LNCAP (cell line): ENCODE results near the gene MACO1.

Experiments
- TF ChIP-seq, protein P1 (sequence below): fragments of 450-650 bp; IDR thresholded peaks from 2 replicates; pipeline ENCODE4 v1.5.1; 2017; ENCODE audit warnings: mild to moderate bottlenecking

MACO1 gene

DNA sequence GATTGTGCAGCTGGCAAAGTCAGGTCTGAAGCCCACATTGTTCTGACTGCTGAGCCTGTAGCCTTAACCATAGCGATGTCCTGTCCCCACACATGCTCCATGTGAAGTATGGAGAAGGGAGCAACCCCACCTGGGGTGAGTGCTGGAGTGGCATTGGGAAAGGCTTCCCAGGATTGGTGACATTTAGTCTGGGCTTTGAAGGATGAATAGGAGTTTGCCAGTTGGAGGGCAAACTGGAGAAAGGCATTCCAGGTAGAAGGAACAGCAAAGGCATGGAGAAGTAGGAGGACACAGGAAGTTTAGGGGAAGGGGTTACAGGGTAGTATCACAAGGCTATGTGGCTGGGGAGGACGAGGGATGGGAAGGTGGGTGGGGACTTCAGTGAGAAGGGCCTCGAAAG is 105.4 kb downstream of the MACO1 start:
- TF ChIP-seq, protein P1, sequence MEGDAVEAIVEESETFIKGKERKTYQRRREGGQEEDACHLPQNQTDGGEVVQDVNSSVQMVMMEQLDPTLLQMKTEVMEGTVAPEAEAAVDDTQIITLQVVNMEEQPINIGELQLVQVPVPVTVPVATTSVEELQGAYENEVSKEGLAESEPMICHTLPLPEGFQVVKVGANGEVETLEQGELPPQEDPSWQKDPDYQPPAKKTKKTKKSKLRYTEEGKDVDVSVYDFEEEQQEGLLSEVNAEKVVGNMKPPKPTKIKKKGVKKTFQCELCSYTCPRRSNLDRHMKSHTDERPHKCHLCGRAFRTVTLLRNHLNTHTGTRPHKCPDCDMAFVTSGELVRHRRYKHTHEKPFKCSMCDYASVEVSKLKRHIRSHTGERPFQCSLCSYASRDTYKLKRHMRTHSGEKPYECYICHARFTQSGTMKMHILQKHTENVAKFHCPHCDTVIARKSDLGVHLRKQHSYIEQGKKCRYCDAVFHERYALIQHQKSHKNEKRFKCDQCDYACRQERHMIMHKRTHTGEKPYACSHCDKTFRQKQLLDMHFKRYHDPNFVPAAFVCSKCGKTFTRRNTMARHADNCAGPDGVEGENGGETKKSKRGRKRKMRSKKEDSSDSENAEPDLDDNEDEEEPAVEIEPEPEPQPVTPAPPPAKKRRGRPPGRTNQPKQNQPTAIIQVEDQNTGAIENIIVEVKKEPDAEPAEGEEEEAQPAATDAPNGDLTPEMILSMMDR = no peak

DNA sequence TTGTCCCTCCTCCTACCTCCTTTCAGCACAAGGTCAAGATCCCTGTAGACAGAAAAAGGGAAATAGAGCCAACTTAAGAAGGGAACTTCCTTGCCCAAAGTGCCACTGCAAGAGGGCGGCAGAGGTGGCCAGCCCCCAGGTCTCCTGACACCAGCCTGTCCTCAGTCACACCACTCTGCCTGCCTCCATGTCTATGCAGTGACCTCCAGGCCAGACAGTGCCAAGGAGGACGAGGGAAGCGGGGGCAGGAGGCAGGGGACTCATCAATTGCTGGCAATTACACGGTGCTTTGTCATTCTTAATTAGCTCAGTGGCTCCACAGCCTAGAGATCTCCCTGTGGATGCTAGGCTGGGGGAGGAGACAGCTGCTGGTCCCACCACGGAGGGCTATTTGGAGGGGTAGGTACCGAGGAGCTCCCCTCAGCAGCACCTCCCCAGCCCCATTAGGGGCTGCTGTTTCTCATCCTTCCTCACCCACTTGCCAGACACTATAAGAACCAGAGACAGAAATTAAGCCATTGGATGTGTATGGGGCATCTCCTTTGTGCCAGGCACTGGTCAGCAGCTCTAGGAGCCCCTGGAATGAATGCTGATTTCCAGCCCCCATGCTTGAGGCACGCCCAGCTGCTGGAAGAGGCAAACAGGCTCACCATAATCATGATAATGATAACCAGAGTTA is 106.6 kb downstream of the MACO1 start:
- TF ChIP-seq, protein P1 = no peak

DNA sequence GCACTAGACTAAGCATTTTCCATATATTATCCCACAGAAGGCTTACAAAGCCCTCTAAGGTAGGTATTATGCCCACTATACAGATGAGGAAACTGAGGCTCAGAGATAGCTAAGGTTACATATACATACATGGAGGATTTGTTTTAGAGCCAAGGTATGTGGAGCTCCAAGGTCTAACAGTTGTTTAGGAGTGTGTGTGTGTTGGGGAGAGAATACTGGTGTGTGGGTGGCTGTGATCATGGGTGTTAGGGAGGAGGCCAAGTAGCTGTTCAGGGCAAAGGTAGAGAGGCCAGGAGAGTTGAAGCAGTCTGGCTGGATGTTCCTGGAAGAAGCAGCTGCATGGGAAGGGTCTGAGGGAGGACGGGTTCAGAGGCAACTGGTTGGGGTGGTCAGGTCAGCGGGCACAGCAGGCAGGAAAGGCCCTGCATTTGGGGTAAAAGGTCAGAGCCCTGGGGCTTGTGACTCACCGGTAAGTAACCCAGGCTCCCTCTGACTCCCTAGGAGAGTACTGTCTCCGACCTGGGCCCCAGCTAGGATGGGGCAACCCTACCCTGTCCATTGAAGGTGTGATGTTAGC is 107.6 kb downstream of the MACO1 start:
- TF ChIP-seq, protein P1 = no peak

DNA sequence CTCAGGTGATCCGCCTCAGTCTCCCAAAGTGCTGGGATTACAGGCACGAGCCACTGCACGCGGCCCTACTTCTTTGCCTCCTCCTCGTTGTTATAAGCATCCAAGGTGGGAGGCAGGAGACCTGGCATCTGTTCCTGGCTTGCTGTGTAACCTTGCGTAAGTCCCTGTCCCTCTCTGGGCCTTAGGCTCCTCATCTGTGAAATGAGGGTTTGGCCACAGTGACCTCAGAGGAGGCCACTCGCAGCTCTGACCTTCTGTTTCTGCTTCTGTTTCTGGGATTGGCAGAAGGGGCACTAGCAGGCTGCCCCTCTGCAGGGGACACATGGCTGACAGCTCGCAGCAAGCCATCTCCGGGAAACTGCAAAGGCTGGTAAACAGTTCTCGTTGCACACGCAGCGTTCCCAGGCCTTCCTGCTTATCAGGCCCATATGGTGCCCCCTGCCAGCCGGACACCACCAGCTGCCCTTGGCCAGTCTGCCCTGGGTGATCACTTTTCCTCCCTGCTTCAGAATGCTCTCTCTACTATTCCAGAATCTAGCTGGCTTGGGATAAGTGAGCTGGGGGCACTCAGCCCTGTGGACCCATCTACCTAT is 110.1 kb downstream of the MACO1 start:
- TF ChIP-seq, protein P1 = no peak

DNA sequence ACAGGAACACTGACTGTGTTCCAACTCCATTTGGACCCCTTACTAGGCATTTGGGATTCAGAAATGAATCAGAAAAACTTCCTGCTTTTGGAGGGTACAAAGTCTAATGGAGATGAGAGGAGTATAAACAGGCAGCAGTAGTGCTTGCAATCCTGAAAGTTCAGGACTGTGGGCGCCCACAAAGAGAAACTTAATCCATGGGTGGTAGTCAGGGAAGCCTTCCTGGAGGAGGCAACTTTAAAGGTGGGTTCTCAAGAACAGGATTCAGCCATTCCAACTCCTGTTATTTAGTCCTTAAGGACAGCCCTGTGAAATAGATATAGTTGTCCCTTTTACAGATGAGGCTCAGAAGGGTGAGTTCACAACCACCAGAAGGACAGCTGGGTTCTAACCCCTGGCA is 110.7 kb downstream of the MACO1 start:
- TF ChIP-seq, protein P1 = no peak

DNA sequence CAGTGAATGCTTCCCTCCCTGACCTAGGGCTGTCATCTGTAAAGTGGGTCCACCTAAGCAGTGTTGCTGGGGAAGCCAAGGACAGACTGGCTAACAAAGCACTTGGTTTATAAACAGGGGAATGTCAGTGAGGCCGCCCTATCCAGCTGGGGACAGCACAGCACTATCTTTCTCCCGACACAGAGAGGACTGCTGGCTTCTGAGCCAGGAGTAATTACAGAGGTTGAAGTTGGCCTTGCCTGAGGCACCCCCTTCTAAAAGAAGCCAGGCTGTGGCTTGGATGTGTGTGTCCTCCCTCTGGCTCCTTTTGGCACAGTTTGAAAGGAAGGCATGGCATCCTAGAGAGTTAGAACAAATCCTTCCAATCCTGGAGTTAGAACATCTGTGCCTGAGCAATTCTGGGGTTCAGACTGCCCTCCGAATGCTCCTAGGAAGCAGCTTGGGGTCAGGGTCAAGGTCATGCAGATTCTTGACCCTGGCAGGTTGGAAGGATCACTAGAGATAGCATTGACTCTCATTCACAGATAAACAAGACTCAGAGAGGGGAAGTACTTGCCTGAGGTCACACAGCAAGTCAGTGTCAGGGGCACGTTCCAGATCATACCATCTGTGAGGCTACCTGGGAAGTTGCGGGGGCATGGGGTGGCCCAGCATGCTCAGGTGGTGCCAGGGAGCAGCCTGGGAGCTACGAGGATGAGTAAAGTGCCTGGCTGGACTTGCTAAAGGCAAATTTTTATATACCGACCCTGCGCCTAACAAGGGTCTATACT is 111.4 kb downstream of the MACO1 start:
- TF ChIP-seq, protein P1 = no peak

DNA sequence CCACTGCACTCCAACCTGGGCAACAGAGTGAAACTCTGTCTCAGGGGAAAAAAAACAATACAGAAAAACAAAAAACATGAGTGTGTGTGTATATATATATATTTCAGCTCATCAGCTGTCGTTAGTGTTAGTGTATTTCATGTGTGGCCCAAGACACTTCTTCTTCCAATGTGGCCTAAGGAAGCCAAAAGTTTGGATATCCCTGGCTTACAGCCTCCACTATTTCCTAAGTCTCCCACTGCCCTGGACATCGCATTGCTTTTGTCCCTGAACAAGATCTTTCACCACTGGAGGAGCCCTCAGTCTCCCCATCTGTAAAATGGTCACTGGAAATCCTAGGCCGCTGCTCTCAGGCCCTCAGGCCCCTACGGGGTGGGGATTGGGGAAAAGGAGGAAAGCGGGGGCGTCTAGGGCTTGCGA is 112.3 kb downstream of the MACO1 start:
- TF ChIP-seq, protein P1 = no peak
